Peyer's patch (tissue), 4 donors: ENCODE results near the gene TINAGL1.

Experiments used
- CTCF ChIP-seq, 6 experiments: fragments of 450-650 bp in 4 of 6; fragments of 200-600 bp in 2 of 6; sonication (generic) in 1 of 6; IDR thresholded peaks; one replicate each; pipeline ENCODE4 v1.5.1; 2017 to 2019; ENCODE audit warnings: antibody characterized with exemption in 6 of 6, mild to moderate bottlenecking in 3 of 6, moderate library complexity in 1 of 6
- POLR2A ChIP-seq, 2 donors: fragments of 450-650 bp; IDR thresholded peaks; one replicate each; pipeline ENCODE4 v1.5.1; 2017; ENCODE audit warnings: antibody characterized with exemption in 2 of 2, mild to moderate bottlenecking in 2 of 2, moderate library complexity in 2 of 2

- no peak for TF ChIP-seq CTCF (IDR thresholded peaks at IDR 0.05)
- TF ChIP-seq POLR2A (IDR thresholded peaks at IDR 0.05) = no peak
Measured at GRCh38 chr1:31552489-31552888, 23.8 kb upstream of the TINAGL1 start.
